ENCODE measurements around the gene SINHCAF.

The SINHCAF gene

DNA sequence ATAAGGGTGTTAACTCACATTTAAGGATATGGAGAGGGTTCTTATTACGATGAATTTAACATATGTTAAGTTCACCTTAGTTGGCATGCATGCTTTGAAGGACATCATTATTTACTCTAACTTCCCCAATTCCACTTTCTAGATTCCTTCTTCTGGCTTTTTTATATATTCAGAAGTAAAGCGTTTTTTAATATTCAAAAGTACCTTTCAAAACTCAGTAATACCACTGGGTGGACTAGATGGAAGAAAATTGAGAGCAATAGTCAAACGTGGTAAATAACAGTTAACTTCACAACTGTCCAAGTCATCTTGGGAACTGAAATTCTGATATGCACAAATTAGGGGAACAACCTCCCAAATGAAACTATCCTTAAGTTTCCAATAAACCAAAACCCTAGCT, 9.1 kb downstream of the SINHCAF start:
- in situ Hi-C loops (cut with HindIII; ENCODE audit: low pct_ligation_motif_present, low sequenced_read_pairs), result no loop called here
- no peak for DNase-seq
- Histone ChIP-seq H3K27me3 (replicated peaks) (no peaks in the 10 kb centered on the region), H3K36me3 (replicated peaks) (no peaks in the 10 kb centered on the region), H3K27ac (no peak overlapping the region), H3K4me3 (ENCODE audit: low read depth, low read length) (no peak overlapping the region)
- no peak for TF ChIP-seq CTCF (IDR thresholded peaks at IDR 0.05; ENCODE audit: low read depth, low read length, missing control alignments)

GRCh38 chr12:31315784-31316465, 10.0 kb downstream of the SINHCAF start:
- Histone ChIP-seq H3K36me3 (replicated peaks) (no peaks in the 10 kb centered on the region), H3K4me3 (ENCODE audit: low read depth, low read length) (no peak overlapping the region), H3K27me3 (replicated peaks) (no peaks in the 10 kb centered on the region), H3K27ac (no peak overlapping the region)
- in situ Hi-C loops (cut with HindIII; ENCODE audit: low pct_ligation_motif_present, low sequenced_read_pairs), result no loop called here
- no peak for DNase-seq
- TF ChIP-seq CTCF (IDR thresholded peaks at IDR 0.05; ENCODE audit: low read depth, low read length, missing control alignments), result no peak

DNA sequence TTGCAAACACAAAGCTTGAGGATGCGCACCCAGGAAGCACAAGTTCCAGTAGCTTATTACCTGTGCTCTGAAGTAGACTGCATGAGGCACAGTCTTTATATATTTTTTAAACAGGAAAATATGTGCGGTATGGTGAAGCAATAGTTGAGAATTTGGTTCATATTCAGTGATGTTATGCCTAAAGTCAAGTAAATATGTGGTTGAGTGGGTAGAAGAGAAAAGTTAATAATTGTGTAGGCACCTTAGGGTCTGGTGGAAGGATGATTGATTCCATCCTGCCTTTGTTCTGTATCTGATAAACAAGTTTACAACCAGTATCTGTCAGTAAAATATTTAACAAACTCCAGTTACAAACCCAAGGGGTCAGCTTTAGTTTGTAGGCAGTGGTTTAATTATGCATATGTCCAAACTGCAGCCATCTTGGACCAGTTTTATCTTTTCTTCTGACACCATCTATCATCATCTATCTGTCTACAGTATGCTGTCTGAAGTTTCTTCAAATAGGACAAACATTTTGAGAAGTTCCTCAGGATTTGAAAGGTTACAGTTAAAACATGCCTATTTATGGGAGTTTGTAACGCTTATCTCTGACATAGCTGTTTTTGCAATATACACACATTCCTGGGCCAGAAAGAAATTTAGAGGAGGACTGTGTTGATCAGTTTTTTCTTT, 10.8 kb downstream of the SINHCAF start:
- no peak for DNase-seq
- H3K27me3 ChIP-seq (replicated peaks), result no peaks in the 10 kb centered on the region
- H3K4me3 ChIP-seq (ENCODE audit: low read depth, low read length), result no peak overlapping the region
- H3K36me3 ChIP-seq (replicated peaks), result no peaks in the 10 kb centered on the region
- no peak overlapping the region for H3K27ac ChIP-seq
- in situ Hi-C loops (cut with HindIII; ENCODE audit: low pct_ligation_motif_present, low sequenced_read_pairs), result no loop called here
- no peak for TF ChIP-seq CTCF (IDR thresholded peaks at IDR 0.05; ENCODE audit: low read depth, low read length, missing control alignments)

- in situ Hi-C loops (cut with HindIII; ENCODE audit: low pct_ligation_motif_present, low sequenced_read_pairs), result no loop called here
- TF ChIP-seq CTCF (IDR thresholded peaks at IDR 0.05; ENCODE audit: low read depth, low read length, missing control alignments), result no peak
- H3K27me3 ChIP-seq (replicated peaks), result no peaks in the 10 kb centered on the region
- no peak for DNase-seq
- no peak overlapping the region for H3K27ac ChIP-seq
- H3K36me3 ChIP-seq (replicated peaks), result no peaks in the 10 kb centered on the region
- H3K4me3 ChIP-seq (ENCODE audit: low read depth, low read length), result no peak overlapping the region
These were observed 13.5 kb downstream of the SINHCAF start for GRCh38 chr12:31312431-31312830.

- DNase-seq, result no peak
- Histone ChIP-seq H3K27ac (no peak overlapping the region), H3K27me3 (replicated peaks) (no peaks in the 10 kb centered on the region), H3K4me3 (ENCODE audit: low read depth, low read length) (no peak overlapping the region), H3K36me3 (replicated peaks) (no peaks in the 10 kb centered on the region)
- in situ Hi-C loops (cut with HindIII; ENCODE audit: low pct_ligation_motif_present, low sequenced_read_pairs), result no loop called here
- TF ChIP-seq CTCF (IDR thresholded peaks at IDR 0.05; ENCODE audit: low read depth, low read length, missing control alignments), result no peak
These were observed 14.2 kb downstream of the SINHCAF start for GRCh38 chr12:31311634-31312258.
